Endometrium (tissue), 2 donors: ENCODE data around the gene FAM222A.

Source experiments
- FAIRE-seq: peaks from 2 replicates; lab custom pipeline; 2012; peaks lifted over from hg19 to GRCh38; lab: Jason Lieb, UNC
- donor health status: control.
- donor health status: control.

Gene FAM222A

GRCh38 chr12:109773384-109774011 is 59.9 kb downstream of the FAM222A start:
- no peak for FAIRE-seq

DNA sequence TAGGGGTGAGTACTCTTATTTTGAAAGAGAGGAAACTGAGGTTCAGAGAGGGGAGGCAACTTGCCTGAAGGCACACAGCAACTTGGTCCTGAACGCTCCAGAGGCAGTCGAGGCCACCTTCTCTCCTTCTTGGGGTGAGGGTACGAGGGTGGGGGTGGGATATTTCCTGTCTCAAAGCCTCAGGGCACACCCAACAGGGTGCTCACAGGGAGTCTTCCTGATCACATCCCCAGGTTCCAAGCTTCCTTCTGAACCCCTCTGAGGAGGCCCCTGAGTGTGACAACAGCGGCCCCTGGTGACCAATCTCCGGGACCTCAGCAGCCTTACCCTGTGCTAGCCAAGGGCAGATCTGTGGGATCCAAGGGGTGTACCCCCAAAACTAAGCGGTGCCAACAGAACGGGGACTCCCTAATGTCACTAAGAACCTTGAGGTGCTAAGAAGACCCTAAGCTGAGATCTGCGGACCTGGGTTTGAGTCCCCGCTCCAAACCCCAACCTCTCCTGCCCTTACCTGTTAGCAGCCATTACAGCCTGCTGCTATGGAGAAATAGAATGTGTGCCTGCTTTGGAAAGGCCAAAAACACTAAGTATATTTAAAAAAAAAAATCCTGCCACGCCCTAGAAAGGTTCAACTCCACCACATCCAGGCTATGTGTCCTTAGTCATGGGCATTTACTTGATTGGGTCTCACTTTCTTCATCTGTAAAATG is 61.7 kb downstream of the FAM222A start:
- FAIRE-seq, result no peak

- FAIRE-seq, result no peak
Observed at GRCh38 chr12:109776624-109777023, 63.0 kb downstream of the FAM222A start.

DNA sequence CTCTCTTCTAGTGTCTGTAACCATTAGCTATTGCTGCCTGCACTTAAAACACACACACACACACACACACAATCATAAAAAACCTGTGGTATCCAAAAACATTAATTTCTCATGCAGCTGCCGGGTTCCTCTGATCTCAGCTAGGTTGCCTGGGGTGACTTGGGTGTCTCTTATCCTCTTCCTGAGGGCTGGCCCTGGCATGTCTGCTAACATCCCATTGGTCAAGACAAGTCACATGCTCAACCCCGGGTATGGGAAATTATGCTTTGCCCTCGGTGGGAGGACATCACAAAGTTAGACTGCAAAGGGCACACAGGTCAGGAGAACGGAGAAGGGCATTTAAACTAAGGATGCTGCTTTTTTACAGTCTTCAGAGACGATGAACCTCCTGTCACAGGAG is 63.9 kb downstream of the FAM222A start:
- no peak for FAIRE-seq

DNA sequence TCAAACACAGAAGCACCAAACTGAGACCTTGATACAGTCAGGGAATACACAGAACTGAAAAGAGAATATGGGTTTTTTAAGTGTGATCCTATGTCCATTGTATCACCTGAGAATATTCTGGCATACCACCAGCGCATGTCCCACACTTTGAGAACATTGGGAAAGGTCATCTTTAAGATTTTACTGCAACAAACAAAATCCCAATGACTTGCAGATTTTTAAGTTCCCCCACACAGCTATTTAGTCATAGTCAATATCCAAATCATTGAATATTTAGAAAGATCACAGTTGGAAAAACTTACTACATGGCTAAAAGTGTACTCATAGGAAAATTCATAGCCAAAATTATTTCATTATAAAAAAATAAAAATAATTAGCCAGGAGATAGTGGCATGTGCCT is 65.1 kb downstream of the FAM222A start:
- no peak for FAIRE-seq

DNA sequence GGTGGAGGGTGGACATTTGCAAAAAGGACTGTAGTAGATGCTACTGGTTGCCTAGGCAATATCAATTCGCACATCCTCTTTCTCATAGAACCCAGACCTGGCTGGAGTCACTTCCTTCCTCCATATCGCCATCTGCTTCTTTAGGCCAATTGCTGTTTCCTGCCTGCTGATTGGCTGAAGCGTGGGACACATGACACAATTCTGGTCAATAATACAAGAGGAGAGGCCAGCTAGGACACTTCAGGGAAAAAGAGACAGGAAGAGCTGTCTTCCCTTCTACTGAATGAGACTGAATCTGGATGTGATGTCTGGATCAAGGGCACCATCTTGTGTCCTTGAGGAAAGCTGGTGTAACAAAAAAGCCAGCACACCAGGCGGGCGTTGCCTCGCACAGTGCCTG is 65.8 kb downstream of the FAM222A start:
- FAIRE-seq, result no peak

DNA sequence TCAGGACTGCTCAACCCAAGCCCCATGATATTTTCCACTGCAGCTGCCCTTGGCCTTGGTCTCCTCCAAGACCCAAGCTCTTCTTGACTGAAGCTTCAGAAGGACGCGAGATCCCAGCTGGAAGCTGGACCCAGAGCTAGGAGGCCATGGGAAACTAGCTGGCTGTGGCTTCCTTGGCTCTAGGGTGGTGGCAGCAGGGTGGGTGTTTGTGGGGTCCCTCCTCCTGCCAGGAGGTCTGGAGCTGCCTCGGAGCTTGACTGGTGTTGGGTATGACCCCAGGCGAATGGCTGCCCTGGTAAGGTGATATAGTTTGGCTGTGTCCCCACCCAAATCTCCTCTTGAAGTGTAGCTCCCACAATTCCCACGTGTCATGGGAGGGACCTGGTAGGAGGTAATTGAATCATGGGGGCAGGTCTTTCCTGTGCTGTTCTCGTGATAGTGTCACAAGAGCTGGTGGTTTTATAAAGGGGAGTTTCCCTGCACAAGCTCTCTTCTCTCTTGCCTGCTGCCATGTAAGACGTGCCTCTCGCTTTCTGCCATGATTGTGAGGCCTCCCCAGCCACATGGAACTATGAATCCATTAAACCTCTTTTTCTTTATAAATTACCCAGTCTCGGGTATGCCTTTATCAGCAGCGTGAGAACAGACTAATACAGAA is 68.2 kb downstream of the FAM222A start:
- FAIRE-seq, result no peak

GRCh38 chr12:109782326-109782703 is 68.7 kb downstream of the FAM222A start:
- no peak for FAIRE-seq

GRCh38 chr12:109783135-109783964 is 69.7 kb downstream of the FAM222A start:
- no peak for FAIRE-seq

DNA sequence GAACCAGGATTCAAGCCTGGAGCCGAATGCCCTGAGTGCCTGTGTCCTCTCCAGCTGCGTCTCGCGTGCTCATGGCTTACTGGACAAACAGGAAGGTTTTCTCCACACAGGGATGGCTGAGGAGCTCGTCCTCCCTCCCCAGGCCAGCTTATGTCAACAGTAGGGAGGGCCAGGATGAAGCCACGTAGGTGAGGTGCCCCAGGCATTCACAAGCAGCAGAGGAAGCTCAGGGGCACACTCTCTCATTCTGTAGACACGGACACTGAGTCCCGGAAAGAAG is 70.3 kb downstream of the FAM222A start:
- FAIRE-seq, result no peak

DNA sequence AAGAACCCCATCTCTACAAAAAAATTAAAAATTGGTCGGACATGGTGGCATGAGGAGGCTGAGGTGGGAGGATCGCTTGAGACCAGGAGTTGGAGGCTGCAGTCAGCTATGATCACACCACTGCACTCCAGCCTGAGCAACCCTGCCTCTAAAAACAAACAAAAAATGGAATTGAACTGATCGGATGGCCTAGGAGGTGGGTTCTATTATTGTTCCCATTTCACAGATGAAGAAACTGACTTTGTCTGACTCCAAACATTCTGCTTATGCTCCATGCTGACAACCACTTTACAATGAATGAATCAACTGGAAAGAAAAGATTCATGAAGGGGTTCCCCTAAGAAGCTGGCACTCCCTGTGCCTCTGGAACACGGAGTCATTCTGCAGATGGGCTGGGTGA is 72.2 kb downstream of the FAM222A start:
- FAIRE-seq, result no peak

GRCh38 chr12:109786799-109787198 is 73.2 kb downstream of the FAM222A start:
- no peak for FAIRE-seq

GRCh38 chr12:109789526-109790048 is 76.0 kb downstream of the FAM222A start:
- FAIRE-seq, result no peak

DNA sequence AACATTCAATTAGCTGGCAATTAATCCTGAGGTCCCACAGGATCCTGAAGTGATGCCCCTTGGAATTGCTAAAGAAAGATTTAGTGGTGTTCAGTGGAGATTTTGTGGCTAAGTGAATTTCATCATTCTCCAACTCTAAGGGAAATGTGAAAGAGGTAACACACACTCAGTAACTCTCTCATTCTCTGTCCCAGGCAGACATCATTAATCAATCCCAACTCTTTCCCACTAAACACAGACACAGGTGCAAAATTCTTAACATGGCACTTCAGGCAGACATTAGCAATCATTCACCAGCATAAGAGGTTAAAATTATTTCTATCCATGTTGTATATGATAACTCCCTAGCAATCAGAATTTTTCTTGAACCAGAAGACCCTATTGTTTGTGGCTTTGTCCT is 79.4 kb downstream of the FAM222A start:
- no peak for FAIRE-seq

- no peak for FAIRE-seq
Observed at GRCh38 chr12:109793411-109793810, 79.8 kb downstream of the FAM222A start.

DNA sequence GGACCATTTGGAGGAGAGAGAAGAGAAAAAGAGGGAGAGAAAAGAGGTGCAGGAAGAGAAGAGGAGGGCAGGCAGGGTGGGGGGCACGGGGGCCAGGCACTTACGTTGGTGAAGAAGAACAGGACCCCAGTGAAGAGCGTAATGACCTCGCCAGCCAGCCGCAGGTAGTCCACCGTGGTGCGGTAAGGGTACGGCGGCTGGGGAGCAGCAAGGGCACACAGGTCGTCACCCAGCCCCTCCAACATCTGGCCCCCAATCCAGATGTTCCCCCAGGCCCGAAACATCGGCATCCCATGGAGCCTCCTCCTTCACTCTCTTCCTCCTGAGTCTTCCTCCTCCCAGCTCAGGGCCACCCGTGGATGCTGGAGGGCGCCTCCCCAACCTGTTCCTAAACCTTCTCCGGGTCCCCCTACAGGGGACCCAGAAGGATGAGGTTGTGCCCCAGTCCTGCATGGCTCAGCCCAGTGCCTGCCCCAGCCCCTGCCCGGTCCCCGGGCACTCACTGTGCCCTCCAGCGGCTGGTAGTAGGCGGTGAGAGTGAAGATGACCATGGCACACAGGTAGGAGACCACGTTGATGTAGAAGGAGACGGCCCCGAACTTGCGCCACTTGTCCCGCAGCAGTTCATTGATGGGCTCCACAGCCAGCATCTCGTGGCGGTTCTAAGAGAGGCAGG is 80.3 kb downstream of the FAM222A start:
- no peak for FAIRE-seq

GRCh38 chr12:109795023-109795422 is 81.4 kb downstream of the FAM222A start:
- FAIRE-seq, result no peak

DNA sequence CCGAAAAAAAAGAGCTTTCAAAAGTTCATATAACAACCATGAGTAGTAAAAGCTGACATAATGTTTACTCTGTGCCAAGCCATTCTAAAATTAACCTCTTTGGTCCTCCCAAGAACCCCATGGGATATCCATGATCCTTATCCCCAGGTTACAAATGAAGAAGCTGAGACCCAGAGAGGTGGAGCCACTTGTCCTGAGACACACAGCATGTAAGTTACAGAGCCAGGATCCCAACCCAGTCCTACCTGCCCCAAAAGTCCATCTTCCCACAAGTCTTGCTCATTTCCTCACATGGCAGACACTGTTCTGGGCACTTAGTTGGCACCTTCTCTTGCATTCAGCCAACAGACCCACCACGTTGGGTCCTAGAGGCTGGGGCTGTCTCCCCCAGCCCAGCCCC is 82.4 kb downstream of the FAM222A start:
- no peak for FAIRE-seq

- no peak for FAIRE-seq
Observed at GRCh38 chr12:109797905-109798669, 84.5 kb downstream of the FAM222A start.

GRCh38 chr12:109798691-109799090 is 85.1 kb downstream of the FAM222A start:
- FAIRE-seq, result no peak

DNA sequence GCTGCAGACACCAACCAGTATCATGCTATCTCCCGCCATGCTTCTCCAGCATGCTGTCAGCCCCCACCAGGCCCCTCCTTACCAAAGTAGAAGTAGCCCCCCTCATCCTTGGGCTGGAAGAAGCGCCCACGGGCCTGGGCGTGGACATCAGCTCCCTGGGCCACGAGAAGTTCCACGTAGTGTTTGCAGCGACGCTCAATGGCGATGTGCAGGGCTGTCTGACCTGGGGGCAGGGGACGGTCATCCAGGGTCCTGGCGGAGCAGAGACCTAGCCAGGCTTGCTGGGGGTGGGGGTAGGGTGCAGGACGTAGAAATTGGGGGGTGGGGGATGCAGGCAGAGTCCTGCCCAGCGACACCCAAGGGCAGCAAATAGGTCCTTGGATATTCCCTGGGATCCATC is 86.9 kb downstream of the FAM222A start:
- no peak for FAIRE-seq
